ENCODE measurements around the gene SCRN1.

Gene SCRN1

GRCh38 chr7:29946428-29947186, 43.0 kb downstream of the SCRN1 start:
- Histone ChIP-seq H3K9me3 (ENCODE audit: control insufficient read depth, low read depth, low read length) (no peaks in the 10 kb centered on the region), H3K27ac (ENCODE audit: low read length) (no peak overlapping the region), H3K4me3 (ENCODE audit: low read length) (no peak overlapping the region), H3K36me3 (ENCODE audit: control insufficient read depth, low read depth, low read length) (peaks cover 20% of the 10 kb centered on the region), H3K9ac (ENCODE audit: low read length) (no peak overlapping the region), H3K27me3 (ENCODE audit: control insufficient read depth, insufficient read depth, low read length) (no peaks in the 10 kb centered on the region), H3K4me1 (ENCODE audit: control insufficient read depth, low read depth, low read length) (no peaks in the 10 kb centered on the region)

- no peaks in the 10 kb centered on the region for H3K27me3 ChIP-seq (ENCODE audit: control insufficient read depth, insufficient read depth, low read length)
- no peak overlapping the region for H3K4me3 ChIP-seq (ENCODE audit: low read length)
- H3K4me1 ChIP-seq (ENCODE audit: control insufficient read depth, low read depth, low read length), result no peaks in the 10 kb centered on the region
- H3K9me3 ChIP-seq (ENCODE audit: control insufficient read depth, low read depth, low read length), result no peaks in the 10 kb centered on the region
- no peak overlapping the region for H3K9ac ChIP-seq (ENCODE audit: low read length)
- peaks cover 24% of the 10 kb centered on the region for H3K36me3 ChIP-seq (ENCODE audit: control insufficient read depth, low read depth, low read length)
- no peak overlapping the region for H3K27ac ChIP-seq (ENCODE audit: low read length)
These were observed 44.3 kb downstream of the SCRN1 start for GRCh38 chr7:29945259-29945809.

DNA sequence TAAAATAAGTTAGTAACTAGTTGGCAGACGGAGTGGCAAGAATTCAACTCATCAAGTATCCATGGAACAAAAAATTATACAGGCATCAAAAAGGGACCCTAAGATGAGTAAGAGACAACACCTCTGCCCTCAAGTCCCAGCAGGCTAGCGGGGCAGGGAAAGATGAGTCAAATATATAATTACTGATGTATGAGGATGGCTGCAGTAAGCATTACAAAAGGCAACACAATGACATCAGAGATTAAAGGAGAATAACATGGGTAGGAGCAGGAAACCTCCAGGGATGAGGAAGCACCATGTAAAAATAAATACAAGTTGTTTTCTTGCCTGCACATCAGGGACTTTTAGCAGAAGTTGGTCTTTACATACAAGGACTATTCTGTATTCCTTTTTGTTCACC, 49.4 kb downstream of the SCRN1 start:
- no peak overlapping the region for H3K4me3 ChIP-seq (ENCODE audit: low read length)
- no peaks in the 10 kb centered on the region for H3K27me3 ChIP-seq (ENCODE audit: control insufficient read depth, insufficient read depth, low read length)
- no peaks in the 10 kb centered on the region for H3K4me1 ChIP-seq (ENCODE audit: control insufficient read depth, low read depth, low read length)
- H3K9ac ChIP-seq (ENCODE audit: low read length), result no peak overlapping the region
- peaks cover 41% of the 10 kb centered on the region for H3K36me3 ChIP-seq (ENCODE audit: control insufficient read depth, low read depth, low read length)
- no peak overlapping the region for H3K27ac ChIP-seq (ENCODE audit: low read length)
- H3K9me3 ChIP-seq (ENCODE audit: control insufficient read depth, low read depth, low read length), result no peaks in the 10 kb centered on the region

DNA sequence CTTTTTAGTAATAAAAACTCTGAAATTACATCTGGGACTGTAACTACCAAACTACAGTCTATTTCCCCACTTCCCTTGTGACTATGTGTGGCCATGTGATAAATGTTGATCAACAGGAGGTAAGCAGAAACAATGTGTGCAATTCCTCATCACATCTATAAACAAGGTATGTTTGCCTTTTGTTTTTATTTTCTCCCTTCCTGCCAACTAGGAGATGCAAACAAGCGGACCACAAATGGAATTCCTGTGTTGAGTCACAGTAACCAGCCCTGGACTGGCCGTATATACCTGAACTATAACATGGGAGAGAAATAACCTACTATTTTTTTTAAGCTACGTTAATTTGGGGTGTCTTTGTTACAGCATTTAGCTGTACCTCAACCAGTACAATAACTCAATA, 52.5 kb downstream of the SCRN1 start:
- Histone ChIP-seq H3K4me3 (ENCODE audit: low read length) (no peak overlapping the region), H3K9me3 (ENCODE audit: control insufficient read depth, low read depth, low read length) (no peaks in the 10 kb centered on the region), H3K9ac (ENCODE audit: low read length) (no peak overlapping the region), H3K27me3 (ENCODE audit: control insufficient read depth, insufficient read depth, low read length) (no peaks in the 10 kb centered on the region), H3K27ac (ENCODE audit: low read length) (no peak overlapping the region), H3K4me1 (ENCODE audit: control insufficient read depth, low read depth, low read length) (no peaks in the 10 kb centered on the region), H3K36me3 (ENCODE audit: control insufficient read depth, low read depth, low read length) (peaks cover 25% of the 10 kb centered on the region)

DNA sequence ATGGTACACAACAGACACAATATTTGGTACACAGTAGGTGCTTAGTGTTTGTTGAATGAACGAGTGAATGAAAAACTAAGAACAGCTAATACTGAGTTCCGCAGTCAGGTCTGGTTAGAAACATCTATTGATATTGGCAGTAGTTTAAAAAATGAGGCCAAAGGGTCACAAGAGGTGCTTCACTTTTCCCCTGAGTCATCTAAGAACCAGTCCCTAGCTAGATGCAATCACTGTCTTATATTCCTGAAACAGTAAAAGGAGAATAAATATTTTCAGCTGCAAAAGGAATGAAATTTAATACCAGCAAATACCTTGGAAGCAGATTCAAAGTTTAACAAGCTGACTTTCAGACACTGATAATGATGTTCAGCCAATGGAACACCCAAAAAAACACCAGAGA, 54.5 kb downstream of the SCRN1 start:
- Histone ChIP-seq H3K27me3 (ENCODE audit: control insufficient read depth, insufficient read depth, low read length) (no peaks in the 10 kb centered on the region), H3K4me3 (ENCODE audit: low read length) (no peak overlapping the region), H3K4me1 (ENCODE audit: control insufficient read depth, low read depth, low read length) (no peaks in the 10 kb centered on the region), H3K9ac (ENCODE audit: low read length) (no peak overlapping the region), H3K9me3 (ENCODE audit: control insufficient read depth, low read depth, low read length) (no peaks in the 10 kb centered on the region), H3K27ac (ENCODE audit: low read length) (no peak overlapping the region), H3K36me3 (ENCODE audit: control insufficient read depth, low read depth, low read length) (peaks cover 22% of the 10 kb centered on the region)

- peaks cover 4% of the 10 kb centered on the region for H3K36me3 ChIP-seq (ENCODE audit: control insufficient read depth, low read depth, low read length)
- no peak overlapping the region for H3K9ac ChIP-seq (ENCODE audit: low read length)
- no peaks in the 10 kb centered on the region for H3K4me1 ChIP-seq (ENCODE audit: control insufficient read depth, low read depth, low read length)
- H3K4me3 ChIP-seq (ENCODE audit: low read length), result no peak overlapping the region
- H3K27me3 ChIP-seq (ENCODE audit: control insufficient read depth, insufficient read depth, low read length), result no peaks in the 10 kb centered on the region
- no peak overlapping the region for H3K27ac ChIP-seq (ENCODE audit: low read length)
- no peaks in the 10 kb centered on the region for H3K9me3 ChIP-seq (ENCODE audit: control insufficient read depth, low read depth, low read length)
These were observed 60.4 kb downstream of the SCRN1 start for GRCh38 chr7:29929018-29929807.

GRCh38 chr7:29926741-29927140, 62.9 kb downstream of the SCRN1 start:
- H3K4me1 ChIP-seq (ENCODE audit: control insufficient read depth, low read depth, low read length), result no peaks in the 10 kb centered on the region
- no peak overlapping the region for H3K27ac ChIP-seq (ENCODE audit: low read length)
- H3K4me3 ChIP-seq (ENCODE audit: low read length), result no peak overlapping the region
- H3K9me3 ChIP-seq (ENCODE audit: control insufficient read depth, low read depth, low read length), result no peaks in the 10 kb centered on the region
- no peaks in the 10 kb centered on the region for H3K27me3 ChIP-seq (ENCODE audit: control insufficient read depth, insufficient read depth, low read length)
- no peak overlapping the region for H3K9ac ChIP-seq (ENCODE audit: low read length)
- H3K36me3 ChIP-seq (ENCODE audit: control insufficient read depth, low read depth, low read length), result peaks cover 4% of the 10 kb centered on the region

- no peaks in the 10 kb centered on the region for H3K4me1 ChIP-seq (ENCODE audit: control insufficient read depth, low read depth, low read length)
- H3K27me3 ChIP-seq (ENCODE audit: control insufficient read depth, insufficient read depth, low read length), result no peaks in the 10 kb centered on the region
- H3K36me3 ChIP-seq (ENCODE audit: control insufficient read depth, low read depth, low read length), result peaks cover 3% of the 10 kb centered on the region
- no peak overlapping the region for H3K4me3 ChIP-seq (ENCODE audit: low read length)
- H3K27ac ChIP-seq (ENCODE audit: low read length), result no peak overlapping the region
- no peak overlapping the region for H3K9ac ChIP-seq (ENCODE audit: low read length)
- H3K9me3 ChIP-seq (ENCODE audit: control insufficient read depth, low read depth, low read length), result no peaks in the 10 kb centered on the region
These were observed 63.4 kb downstream of the SCRN1 start for GRCh38 chr7:29926216-29926615.

DNA sequence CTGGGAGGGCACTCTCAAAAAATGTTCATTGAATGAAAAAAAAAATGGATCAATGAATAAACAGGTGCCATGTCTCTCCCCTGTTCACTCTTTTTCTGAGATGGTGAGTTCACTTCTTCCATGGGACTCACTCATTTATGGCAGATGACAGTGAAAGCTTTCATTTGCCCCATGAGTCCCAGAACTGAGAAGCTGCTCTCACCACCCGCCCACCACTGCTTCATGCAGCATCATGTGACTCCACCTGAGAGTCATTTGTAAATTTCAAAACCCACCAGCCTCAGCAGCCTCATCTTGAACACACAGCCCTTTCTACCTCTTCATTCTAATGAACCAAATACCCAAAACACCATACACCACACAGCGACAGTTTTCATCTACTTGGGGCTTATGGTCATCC, 64.9 kb downstream of the SCRN1 start:
- H3K9me3 ChIP-seq (ENCODE audit: control insufficient read depth, low read depth, low read length), result no peaks in the 10 kb centered on the region
- H3K36me3 ChIP-seq (ENCODE audit: control insufficient read depth, low read depth, low read length), result no peaks in the 10 kb centered on the region
- H3K9ac ChIP-seq (ENCODE audit: low read length), result no peak overlapping the region
- H3K4me1 ChIP-seq (ENCODE audit: control insufficient read depth, low read depth, low read length), result no peaks in the 10 kb centered on the region
- H3K27me3 ChIP-seq (ENCODE audit: control insufficient read depth, insufficient read depth, low read length), result no peaks in the 10 kb centered on the region
- H3K4me3 ChIP-seq (ENCODE audit: low read length), result no peak overlapping the region
- H3K27ac ChIP-seq (ENCODE audit: low read length), result no peak overlapping the region

GRCh38 chr7:29924006-29924405, 65.6 kb downstream of the SCRN1 start:
- no peaks in the 10 kb centered on the region for H3K36me3 ChIP-seq (ENCODE audit: control insufficient read depth, low read depth, low read length)
- no peaks in the 10 kb centered on the region for H3K27me3 ChIP-seq (ENCODE audit: control insufficient read depth, insufficient read depth, low read length)
- H3K4me3 ChIP-seq (ENCODE audit: low read length), result no peak overlapping the region
- no peaks in the 10 kb centered on the region for H3K9me3 ChIP-seq (ENCODE audit: control insufficient read depth, low read depth, low read length)
- H3K9ac ChIP-seq (ENCODE audit: low read length), result no peak overlapping the region
- H3K27ac ChIP-seq (ENCODE audit: low read length), result no peak overlapping the region
- H3K4me1 ChIP-seq (ENCODE audit: control insufficient read depth, low read depth, low read length), result no peaks in the 10 kb centered on the region

DNA sequence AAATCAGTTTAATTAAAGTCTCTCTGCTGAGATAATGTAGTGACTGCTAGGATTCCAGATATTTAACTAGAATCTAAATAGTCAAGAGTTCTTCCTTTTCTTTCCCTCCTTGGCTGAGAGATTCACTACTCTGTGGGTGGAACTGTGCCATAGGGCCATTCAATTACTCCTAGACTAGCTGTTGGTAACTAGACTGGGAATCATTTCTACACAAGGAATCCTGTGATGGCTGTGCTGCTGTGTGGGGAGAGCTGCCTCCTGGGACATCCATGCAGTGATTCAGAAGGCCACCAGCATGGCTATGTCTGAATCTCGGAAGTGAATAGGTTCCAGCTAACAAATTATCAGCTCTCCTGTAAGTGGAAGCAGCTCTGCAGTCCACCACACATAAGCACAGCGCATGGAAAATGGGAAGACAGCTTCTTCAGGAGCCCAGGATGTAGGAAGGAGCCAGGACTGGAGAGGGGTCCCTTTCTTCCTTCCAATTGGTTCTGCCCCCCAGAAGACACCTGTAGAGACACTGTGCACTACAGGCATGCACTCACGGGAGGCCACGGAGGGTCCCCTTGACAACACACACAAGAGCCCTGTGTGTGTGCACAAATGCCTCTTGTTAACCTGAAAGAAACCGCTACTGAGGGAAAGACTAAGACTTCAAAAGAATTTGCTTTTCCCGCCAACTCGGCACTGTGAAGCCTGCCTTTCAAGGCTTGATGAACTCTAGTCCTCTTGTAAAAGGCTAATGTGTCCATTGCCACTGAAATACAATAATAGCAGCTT, 66.5 kb downstream of the SCRN1 start:
- no peak overlapping the region for H3K27ac ChIP-seq (ENCODE audit: low read length)
- H3K4me3 ChIP-seq (ENCODE audit: low read length), result no peak overlapping the region
- no peaks in the 10 kb centered on the region for H3K4me1 ChIP-seq (ENCODE audit: control insufficient read depth, low read depth, low read length)
- no peaks in the 10 kb centered on the region for H3K27me3 ChIP-seq (ENCODE audit: control insufficient read depth, insufficient read depth, low read length)
- no peak overlapping the region for H3K9ac ChIP-seq (ENCODE audit: low read length)
- H3K36me3 ChIP-seq (ENCODE audit: control insufficient read depth, low read depth, low read length), result no peaks in the 10 kb centered on the region
- H3K9me3 ChIP-seq (ENCODE audit: control insufficient read depth, low read depth, low read length), result no peaks in the 10 kb centered on the region

Measured in iPS-18a (cell line).